Middle frontal gyrus (tissue), 1 donor: ENCODE results near the gene FBXL22.
"Not testable (repeated sequence)": the region's sequence is repeated elsewhere in the genome, so short reads cannot be mapped to it uniquely, and the experiment has no call there.

Experiments
- DNase-seq: peaks from one replicate; pipeline ENCODE4 v3.0.0-alpha.2; 2015; ENCODE audit warnings: low spot score; ENCODE audit errors: extremely low spot score

FBXL22 gene

GRCh38 chr15:63611177-63611576 lies 14.0 kb downstream of the FBXL22 start:
- no peak for DNase-seq

GRCh38 chr15:63612300-63612699 lies 15.1 kb downstream of the FBXL22 start:
- peak; percentile 38 for DNase-seq

- DNase-seq, result no peak
Measured at GRCh38 chr15:63615935-63616334, 18.7 kb downstream of the FBXL22 start.

- not testable (repeated sequence) for DNase-seq
Measured at GRCh38 chr15:63617147-63617546, 20.0 kb downstream of the FBXL22 start.

- DNase-seq, result not testable (repeated sequence)
Measured at GRCh38 chr15:63617627-63618026, 20.4 kb downstream of the FBXL22 start.

- DNase-seq, result not testable (repeated sequence)
Measured at GRCh38 chr15:63620760-63621159, 23.6 kb downstream of the FBXL22 start.

- DNase-seq, result no peak
Measured at GRCh38 chr15:63623232-63623969, 26.2 kb downstream of the FBXL22 start.

GRCh38 chr15:63626955-63627354 lies 29.8 kb downstream of the FBXL22 start:
- no peak for DNase-seq

- peak; percentile 18 for DNase-seq
Measured at GRCh38 chr15:63628123-63628822, 31.1 kb downstream of the FBXL22 start.

GRCh38 chr15:63630036-63630751 lies 33.0 kb downstream of the FBXL22 start:
- no peak for DNase-seq

GRCh38 chr15:63633312-63633711 lies 36.1 kb downstream of the FBXL22 start:
- DNase-seq, result no peak

GRCh38 chr15:63634154-63634553 lies 37.0 kb downstream of the FBXL22 start:
- no peak for DNase-seq

GRCh38 chr15:63636518-63637061 lies 39.4 kb downstream of the FBXL22 start:
- no peak for DNase-seq

GRCh38 chr15:63638839-63639238 lies 41.7 kb downstream of the FBXL22 start:
- DNase-seq, result no peak

GRCh38 chr15:63640146-63640545 lies 43.0 kb downstream of the FBXL22 start:
- no peak for DNase-seq
